Vagina (tissue), 2 donors: Measurements from ENCODE around the gene SELENOO. TPM values are rescaled to one million over a fixed set of nuclear protein-coding genes. Genes with fewer than 3 reads are reported as not detected.

Experiments
- DNase-seq, 2 donors: peaks; one replicate each; pipeline ENCODE4 v3.0.0-alpha.2; 2017; ENCODE audit errors: extremely low spot score in 2 of 2
- H3K27ac ChIP-seq: fragments of 200-600 bp; sonication (generic); one replicate; pipeline ENCODE4 v1.5.1; 2019
- H3K27me3 ChIP-seq: fragments of 200-600 bp; sonication (generic); one replicate; pipeline ENCODE4 v1.5.1; 2019
- H3K36me3 ChIP-seq, 2 donors: fragments of 200-600 bp; sonication (generic); one replicate each; pipeline ENCODE4 v1.5.1; 2017 to 2019
- H3K4me1 ChIP-seq: fragments of 200-600 bp; sonication (generic); one replicate; pipeline ENCODE4 v1.5.1; 2019
- H3K4me3 ChIP-seq, 2 donors: fragments of 200-600 bp; sonication (generic); 1 replicate in 1 of 2; 2 replicates in 1 of 2; pipeline ENCODE4 v1.5.1; 2016 to 2019
- H3K9me3 ChIP-seq: fragments of 200-600 bp; sonication (generic); one replicate; pipeline ENCODE4 v1.5.1; 2019
- CTCF ChIP-seq, 3 experiments: fragments of 450-650 bp in 2 of 3; fragments of 200-600 bp in 1 of 3; sonication (generic) in 1 of 3; IDR thresholded peaks; one replicate each; pipeline ENCODE4 v1.5.1; 2017 to 2019; ENCODE audit warnings: antibody characterized with exemption in 3 of 3, mild to moderate bottlenecking in 2 of 3, moderate library complexity in 2 of 3
- POLR2A ChIP-seq, 2 donors: fragments of 450-650 bp; IDR thresholded peaks; one replicate each; pipeline ENCODE4 v1.6.1; 2017; ENCODE audit warnings: antibody characterized with exemption in 2 of 2, mild to moderate bottlenecking in 2 of 2, moderate library complexity in 2 of 2
- POLR2AphosphoS5 ChIP-seq, 2 donors: sonication (generic); formaldehyde crosslinking; IDR thresholded peaks; one replicate each; pipeline ENCODE4 v1.9.0; 2017; ENCODE audit warnings: antibody characterized with exemption in 2 of 2, mild to moderate bottlenecking in 2 of 2, low read depth in 1 of 2; ENCODE audit not compliant: insufficient read depth in 1 of 2
- intact Hi-C: fragments of 100-400 bp; cut with DNase I; formaldehyde crosslinking; loops from one replicate; pipeline ENCODE4 v1.15.1; 2023
- total RNA-seq: library from RNA; depleted of rRNA; stranded (reverse); fragments of >200 nt; gene quantifications from one replicate; pipeline ENCODE4 v1.2.3, GENCODE V29; 2016

Gene SELENOO
- total RNA-seq, 1 donor from 2014 or later = 39.0 TPM

- Histone ChIP-seq H3K4me1 (peaks cover 82% of the 10 kb centered on the region), H3K27me3 (no peaks in the 10 kb centered on the region), H3K27ac (peak overlapping the region; percentile 85), H3K4me3 (peak overlapping the region; percentile 62 to 76), H3K36me3 (peaks cover 0 to 10% of the 10 kb centered on the region in 2 donors), H3K9me3 (no peaks in the 10 kb centered on the region)
- intact Hi-C loops = no loop called here
- TF ChIP-seq POLR2AphosphoS5 (IDR thresholded peaks at IDR 0.05; ENCODE audit: insufficient read depth in 1 of 2, low read depth in 1 of 2) (no peak), POLR2A (IDR thresholded peaks at IDR 0.05) (no peak), CTCF (IDR thresholded peaks at IDR 0.05) (peak in 1 of 3 experiments; percentile 7)
- DNase-seq = no peak
These were observed 44.6 kb downstream of the SELENOO start for GRCh38 chr22:50245214-50246072.

DNA sequence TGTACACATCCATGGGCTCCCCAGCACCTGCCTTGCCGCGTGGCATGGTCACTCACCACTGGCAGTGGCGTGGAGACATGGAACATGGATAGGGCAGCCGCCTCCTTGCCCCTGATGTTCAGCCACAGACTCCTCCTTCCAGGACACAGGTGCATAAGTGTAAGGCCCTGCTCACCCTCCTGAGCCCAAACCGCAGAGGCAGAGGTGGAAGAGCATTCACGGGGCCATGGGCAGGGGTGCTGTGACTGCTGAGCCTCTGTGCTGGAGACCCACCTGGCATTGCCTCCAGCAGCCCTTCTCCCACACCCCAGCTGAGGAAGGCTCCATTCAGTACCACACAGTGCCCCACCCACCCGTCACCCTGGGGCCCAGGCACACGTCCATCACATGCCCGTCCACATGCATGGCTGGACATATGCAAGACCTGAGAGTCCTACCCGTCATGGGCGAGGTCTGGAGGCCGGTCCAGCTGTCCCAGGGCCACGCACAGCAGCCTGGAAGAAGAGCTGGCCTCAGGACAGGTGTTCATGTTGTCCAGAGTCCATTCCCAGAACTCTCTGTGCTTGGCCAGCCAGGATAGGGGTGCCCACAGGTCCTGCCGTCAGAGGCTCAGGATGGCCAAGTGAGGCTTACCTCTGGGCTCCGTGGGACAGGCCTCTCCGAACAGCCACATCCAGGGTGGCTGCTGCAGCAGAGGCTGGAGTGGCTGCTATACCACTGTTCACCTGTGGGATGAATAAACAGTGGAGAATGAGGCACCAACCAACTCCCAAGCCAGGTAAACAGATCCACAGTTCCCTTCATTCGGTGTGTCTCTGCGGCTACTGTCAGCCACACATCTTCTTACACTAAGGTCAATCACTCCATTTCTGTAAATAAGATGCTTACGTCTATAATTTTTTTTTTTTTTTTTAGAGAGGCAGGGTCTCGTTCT is 45.7 kb downstream of the SELENOO start:
- peaks cover 81% of the 10 kb centered on the region for H3K4me1 ChIP-seq
- no peaks in the 10 kb centered on the region for H3K27me3 ChIP-seq
- no peak for DNase-seq
- H3K9me3 ChIP-seq = no peaks in the 10 kb centered on the region
- peaks cover 0 to 10% of the 10 kb centered on the region in 2 donors for H3K36me3 ChIP-seq
- H3K4me3 ChIP-seq = no peak overlapping the region
- intact Hi-C loops = no loop called here
- TF ChIP-seq POLR2AphosphoS5 (IDR thresholded peaks at IDR 0.05; ENCODE audit: insufficient read depth in 1 of 2, low read depth in 1 of 2) (no peak), CTCF (IDR thresholded peaks at IDR 0.05) (no peak), POLR2A (IDR thresholded peaks at IDR 0.05) (no peak)
- H3K27ac ChIP-seq = peak overlapping the region; percentile 85

GRCh38 chr22:50247748-50248147 is 46.9 kb downstream of the SELENOO start:
- H3K36me3 ChIP-seq = peaks cover 0 to 10% of the 10 kb centered on the region in 2 donors
- H3K4me3 ChIP-seq = no peak overlapping the region
- intact Hi-C loops = no loop called here
- no peaks in the 10 kb centered on the region for H3K27me3 ChIP-seq
- H3K9me3 ChIP-seq = no peaks in the 10 kb centered on the region
- no peak overlapping the region for H3K27ac ChIP-seq
- H3K4me1 ChIP-seq = peaks cover 74% of the 10 kb centered on the region
- TF ChIP-seq POLR2A (IDR thresholded peaks at IDR 0.05) = no peak
- TF ChIP-seq POLR2AphosphoS5 (IDR thresholded peaks at IDR 0.05; ENCODE audit: insufficient read depth in 1 of 2, low read depth in 1 of 2) = no peak
- no peak for TF ChIP-seq CTCF (IDR thresholded peaks at IDR 0.05)
- DNase-seq = no peak

DNA sequence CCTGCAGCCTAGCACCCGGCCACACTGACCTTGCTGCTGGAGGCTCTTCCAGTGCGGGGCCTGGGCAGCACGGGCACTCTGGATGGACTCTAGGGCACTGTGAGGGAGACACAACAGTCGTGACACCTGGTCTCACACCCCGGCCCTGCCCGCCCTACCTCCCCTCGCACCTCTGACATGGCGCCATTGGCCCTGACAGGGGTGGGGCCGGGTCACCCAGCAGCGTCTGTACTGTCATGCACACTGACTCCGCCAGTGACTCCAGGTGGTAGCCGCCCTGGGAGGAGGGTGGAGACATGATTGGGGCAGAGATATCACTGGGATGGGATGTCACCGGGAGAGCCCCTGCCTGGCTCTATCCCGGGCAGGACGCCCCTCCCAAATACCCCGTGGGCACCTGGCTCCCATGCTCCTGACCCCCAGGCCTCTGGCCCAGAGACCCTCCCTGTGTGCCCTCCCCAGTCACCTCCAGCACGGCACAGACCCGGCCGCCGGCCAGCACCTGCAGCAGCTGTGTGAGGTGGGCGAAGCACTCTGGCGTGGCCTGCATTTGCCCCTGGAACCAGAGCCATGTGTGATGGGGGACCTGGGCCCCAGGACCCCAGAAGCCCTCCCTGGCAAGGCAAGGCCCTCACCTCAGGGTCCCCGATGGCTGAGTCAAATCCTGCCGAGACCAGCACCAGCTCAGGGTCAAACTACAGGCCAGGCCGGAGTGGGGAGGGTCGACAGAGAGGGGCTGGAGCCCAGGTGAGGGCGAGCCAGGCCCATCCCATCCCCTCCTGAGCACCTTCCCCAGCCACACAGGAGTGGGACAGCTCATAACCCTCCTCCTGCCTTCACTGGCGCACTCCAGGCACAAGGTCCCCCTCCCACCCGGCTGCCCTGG is 47.6 kb downstream of the SELENOO start:
- Histone ChIP-seq H3K9me3 (no peaks in the 10 kb centered on the region), H3K4me3 (no peak overlapping the region), H3K27me3 (no peaks in the 10 kb centered on the region), H3K4me1 (peaks cover 67% of the 10 kb centered on the region), H3K36me3 (peaks cover 0 to 10% of the 10 kb centered on the region in 2 donors), H3K27ac (no peak overlapping the region)
- TF ChIP-seq POLR2AphosphoS5 (IDR thresholded peaks at IDR 0.05; ENCODE audit: insufficient read depth in 1 of 2, low read depth in 1 of 2) = no peak
- no peak for TF ChIP-seq CTCF (IDR thresholded peaks at IDR 0.05)
- TF ChIP-seq POLR2A (IDR thresholded peaks at IDR 0.05) = no peak
- intact Hi-C loops = no loop called here
- no peak for DNase-seq
